Activated naive CD4-positive, alpha-beta T cell treated with anti-CD3 and anti-CD28 coated beads, Interleukin-2, amount 50 U/mL, for 16 hours (primary cell): ENCODE measurements around the gene HPS5.
"Not testable (repeated sequence)": the region's sequence is repeated elsewhere in the genome, so short reads cannot be mapped to it uniquely, and the experiment has no call there.

Experiments
- DNase-seq: peaks from one replicate; pipeline ENCODE4 v3.0.0-alpha.2; 2020

HPS5 gene

DNA sequence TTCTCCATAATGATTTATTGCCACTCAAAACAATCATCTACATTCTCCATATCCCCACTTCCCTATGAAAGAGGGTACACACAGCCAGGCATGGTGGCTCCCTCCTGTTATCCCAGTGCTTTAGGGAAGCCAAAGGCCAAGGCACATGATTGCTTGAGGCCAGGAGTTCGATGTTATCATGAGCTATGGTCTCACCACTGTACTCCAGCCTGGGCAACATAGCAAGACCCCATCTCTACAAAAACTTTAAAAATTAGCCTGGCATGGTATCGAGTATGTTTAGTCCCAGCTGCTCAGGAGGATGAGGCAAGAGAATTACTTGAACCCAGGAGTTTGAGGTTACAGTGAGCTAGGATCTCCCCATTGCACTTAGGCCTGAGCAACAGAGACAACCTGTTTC is 6.0 kb downstream of the HPS5 start:
- DNase-seq: no peak

DNA sequence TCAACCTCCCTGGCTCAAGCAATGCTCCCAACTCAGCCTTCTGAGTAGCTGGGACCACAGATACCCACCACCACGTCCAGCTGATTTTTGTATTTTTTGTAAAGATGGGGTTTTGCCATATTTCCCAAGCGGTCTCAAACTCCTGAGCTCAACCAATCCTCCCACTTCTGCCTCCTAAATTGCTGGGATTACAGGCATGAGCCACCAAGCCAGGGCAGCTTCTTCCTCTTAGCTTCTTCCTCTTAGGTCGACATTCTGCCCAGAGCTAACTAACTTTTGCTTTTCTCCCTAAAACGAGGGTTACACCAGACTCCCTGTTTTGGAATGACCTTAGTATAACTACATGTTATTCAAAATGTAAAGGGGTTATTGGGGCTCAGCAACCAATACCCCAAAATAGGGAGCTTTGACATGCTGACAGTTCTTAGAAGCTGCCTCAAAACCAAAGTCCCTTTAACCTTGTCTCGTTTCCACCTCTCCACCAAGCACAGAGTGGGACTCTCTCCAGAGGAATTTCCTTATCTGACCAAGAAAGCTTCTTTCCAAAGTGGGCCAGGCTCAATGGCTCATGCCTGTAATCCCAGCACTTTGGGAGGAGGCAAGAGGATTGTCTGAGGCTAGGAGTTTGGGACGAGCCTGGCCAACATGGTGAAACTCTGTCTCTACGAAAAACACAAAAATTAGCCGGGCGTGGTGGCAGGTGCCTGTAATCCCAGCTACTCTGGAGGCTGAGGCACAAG is 7.0 kb downstream of the HPS5 start:
- DNase-seq: no peak

DNA sequence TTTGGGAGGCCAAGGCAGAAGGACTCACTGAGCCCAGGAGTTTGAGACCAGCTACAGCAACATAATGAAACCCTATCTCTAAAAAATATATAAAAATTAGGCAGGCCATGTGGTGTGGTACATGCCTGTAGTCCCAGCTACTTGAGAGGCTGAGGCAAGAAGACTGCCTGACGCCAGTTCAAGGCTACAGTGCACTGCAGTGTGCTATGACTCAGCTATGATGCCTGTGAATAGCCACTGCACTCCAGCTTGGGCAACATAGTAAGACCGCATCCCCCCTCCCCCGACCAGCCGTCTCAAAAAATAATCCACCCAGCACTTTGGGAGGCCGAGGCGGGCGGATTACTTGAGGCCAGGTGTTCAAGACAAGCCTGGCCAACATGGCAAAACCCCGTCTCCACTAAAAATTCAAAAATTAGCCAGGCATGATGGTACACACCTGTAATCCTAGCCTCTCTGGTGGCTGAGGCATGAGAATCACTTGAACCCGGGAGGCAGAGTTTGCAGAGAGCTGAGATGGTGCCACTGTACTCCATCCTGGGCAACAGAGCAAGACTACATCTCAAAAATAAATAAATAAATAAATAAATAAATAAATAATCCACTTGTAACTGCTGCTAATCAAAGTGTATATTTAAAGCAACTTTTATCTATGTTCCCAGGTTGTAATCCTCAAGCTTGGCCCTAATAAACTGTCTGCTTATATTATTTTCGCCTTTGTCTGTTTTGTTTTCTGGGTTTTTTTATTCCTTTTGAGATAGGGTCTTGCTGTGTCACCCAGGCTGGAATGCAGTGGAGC is 7.8 kb downstream of the HPS5 start:
- no peak for DNase-seq

DNA sequence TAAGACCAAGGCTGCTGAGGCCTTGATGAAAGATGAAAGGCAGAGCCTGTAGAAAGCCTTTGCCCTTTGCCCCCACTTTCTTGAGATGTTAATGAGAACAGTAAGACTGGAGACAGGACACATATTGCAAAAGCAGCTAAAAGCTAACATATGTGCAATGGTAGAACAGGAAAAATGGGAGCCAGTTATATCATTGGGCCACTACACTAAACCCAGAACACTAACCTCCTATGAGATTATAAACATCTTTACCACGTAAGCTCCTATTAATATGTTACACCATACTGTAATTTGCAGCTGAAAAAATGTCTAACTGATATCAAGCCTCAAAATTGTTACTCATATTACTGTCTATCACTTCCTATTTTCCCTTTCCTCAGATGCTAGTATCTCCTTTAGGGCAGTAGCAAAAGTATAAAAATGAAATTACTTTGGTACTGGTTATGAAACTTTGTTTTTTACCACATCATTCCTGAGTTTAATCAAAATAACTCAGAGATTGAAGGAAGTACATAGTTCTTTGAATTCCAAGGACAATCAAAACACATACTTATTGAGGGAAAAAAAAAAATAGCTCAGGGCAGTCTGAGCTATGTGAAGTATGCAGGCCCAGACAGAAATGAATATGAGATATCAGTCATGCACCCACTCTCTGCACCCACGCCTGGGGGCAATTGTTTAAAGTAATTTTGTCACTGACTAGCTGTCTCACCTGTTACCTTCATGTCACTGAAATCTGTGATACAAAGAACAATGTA is 9.1 kb downstream of the HPS5 start:
- DNase-seq: no peak

DNA sequence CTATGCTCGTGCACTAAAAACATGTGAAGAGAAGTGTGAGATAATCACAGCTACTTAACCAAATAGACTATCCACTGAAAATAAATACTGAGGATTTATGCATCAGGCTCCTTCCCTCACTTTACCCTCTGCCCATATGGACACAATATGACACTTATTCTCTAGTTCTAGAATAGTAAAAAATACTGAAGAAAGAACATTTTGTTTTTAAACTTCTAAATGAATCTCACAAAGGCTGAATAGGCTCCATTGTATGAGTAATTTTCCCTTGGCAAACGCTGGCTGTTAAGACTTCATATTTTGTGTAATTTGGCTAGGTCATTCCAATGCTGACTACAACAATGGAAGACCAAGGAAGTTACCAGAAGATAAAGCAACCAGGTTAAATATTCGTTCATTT is 9.9 kb downstream of the HPS5 start:
- no peak for DNase-seq

DNA sequence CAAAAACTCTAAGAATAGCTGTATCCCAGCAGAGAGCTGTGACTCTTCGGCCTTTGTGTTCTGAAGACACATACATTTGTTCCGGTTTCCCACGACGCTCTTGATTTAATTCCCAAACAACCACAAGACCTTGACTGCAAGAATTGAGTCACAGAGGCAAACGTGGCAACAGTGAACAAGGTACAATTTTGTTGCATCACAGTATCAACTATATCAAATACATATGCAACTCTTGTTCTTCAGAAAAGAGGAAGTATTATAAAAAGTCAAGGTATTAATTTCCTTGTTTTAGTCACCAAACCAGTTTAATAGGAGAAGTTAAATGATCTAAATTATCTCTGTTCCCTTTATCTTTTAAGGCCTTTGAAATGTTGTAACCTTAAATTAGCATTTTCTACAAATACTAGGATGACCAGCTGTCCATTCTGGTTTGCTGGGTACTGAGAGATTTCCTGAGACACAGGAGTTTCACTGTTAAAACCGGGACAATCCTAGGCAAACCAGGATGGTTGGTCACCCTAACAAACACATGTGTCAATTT is 11.1 kb downstream of the HPS5 start:
- DNase-seq: no peak

DNA sequence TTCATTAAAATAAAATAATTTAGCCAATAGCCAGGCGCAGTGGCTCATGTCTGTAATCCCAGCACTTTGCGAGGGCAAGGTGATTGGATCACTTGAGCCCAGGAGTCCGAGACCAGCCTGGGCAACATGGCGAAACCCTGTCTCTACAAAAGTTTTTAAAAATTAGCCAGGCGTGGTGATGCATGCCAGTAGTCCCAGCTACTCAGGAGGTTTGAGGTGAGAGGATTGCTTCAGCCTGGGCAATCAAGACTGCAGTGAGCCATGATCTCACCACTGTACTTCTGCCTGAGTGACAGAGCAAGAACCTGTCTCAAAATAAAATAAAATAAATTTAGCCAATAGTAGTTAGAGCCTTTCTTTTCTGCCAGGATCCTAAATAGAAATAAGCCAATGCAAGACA is 12.2 kb downstream of the HPS5 start:
- DNase-seq: no peak

DNA sequence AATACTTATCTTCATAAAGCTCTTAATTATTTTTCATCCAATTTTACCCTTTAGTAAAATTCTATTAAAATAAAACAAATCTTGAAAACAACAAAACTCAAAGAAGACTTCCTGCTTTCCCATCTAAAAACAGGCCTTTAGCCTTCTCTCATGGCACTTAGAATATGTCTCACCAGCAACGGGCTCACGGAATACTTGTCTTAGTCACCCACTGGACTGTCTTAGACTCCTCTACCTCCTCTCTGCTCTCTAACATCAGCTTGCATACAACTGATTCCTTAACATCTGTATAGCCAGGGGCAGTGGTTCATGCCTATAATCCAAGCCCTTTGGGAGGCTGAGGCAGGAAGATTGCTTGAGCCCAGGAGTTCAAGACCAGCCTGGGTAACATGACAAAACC is 13.7 kb downstream of the HPS5 start:
- DNase-seq: no peak

DNA sequence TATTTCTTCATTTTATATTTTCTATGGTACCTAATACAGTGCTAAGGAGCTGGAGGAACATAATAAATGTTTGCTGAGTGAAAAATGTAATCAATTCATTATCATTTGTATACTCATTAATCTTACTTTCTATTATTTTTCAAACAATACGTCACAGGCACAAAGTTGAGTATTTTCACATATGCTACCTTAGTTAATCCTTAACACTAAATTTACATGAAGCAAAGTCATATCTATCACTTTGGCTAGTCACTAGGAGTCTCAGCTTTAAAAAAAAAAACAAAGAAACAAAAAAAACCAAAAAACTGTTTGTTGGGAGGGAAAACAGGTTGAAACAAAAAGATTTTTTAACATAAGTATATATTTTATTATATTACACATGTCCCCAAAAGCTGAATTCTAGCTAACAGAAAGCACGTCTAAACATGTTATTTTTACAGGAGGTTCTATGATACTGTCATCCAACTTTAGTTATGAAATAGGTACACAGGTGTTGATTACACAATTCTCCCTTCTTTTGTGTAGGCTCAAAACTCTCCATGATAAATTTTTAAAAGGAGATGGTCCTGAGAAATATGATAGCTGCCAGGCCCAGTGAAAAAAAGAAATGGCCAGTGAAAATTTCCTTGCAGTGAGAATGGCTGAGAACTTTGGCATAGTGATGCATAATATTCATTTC is 14.3 kb downstream of the HPS5 start:
- DNase-seq: no peak

DNA sequence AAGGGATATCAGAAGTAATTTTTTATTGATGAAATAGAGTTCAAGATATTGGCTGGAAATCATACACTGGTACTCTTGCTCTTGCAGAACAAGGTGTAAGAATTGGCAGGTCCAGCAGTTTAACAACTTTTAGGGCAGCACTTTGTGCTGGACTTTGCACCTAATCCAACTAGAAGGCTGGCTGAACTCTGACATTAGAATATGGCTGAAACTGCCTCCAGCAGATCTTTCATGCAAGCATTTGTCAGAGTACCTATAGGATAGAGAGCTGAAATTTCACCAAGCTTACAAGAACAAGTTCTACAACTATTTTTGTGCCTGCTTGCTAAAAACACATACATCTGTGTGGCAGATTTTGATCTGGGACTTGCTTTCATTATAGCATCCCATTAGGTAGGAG is 17.2 kb downstream of the HPS5 start:
- no peak for DNase-seq

DNA sequence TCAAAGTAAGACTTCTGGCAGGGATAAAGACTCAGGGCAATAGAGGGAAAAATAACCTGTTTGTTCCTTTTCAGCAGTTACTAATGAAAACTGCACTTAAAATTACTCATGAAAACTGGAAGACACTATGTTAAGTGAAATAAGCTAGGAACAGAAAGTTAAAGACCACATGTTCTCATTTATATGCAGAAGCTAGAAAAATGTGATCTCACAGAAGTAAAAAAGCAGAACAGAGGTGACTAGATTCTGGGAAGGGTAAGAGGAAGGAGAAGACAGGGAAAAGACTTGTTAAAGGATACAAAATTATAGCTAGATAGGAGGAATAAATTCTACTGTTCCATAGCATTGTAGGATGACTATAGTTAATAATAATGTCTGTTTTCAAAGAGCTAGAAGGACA is 22.2 kb downstream of the HPS5 start:
- no peak for DNase-seq

DNA sequence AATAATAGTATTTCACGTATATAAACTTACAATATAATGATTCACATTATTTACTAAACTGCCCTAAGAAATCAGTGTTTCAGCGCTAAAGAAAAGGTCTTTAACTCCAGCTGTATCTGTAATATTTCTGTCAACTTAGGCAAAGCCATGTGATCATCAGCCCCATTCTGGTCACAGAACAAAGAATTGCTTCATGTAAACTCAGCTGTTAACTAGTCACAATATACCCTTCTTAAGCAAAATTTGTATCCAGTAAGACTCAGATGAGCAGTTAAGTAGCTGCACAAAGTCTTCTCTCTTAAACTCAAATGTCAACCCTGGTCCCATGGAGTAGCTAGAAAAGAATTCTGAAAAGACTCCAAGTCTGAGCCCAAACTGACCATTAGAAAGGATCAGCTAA is 26.6 kb downstream of the HPS5 start:
- DNase-seq: no peak

DNA sequence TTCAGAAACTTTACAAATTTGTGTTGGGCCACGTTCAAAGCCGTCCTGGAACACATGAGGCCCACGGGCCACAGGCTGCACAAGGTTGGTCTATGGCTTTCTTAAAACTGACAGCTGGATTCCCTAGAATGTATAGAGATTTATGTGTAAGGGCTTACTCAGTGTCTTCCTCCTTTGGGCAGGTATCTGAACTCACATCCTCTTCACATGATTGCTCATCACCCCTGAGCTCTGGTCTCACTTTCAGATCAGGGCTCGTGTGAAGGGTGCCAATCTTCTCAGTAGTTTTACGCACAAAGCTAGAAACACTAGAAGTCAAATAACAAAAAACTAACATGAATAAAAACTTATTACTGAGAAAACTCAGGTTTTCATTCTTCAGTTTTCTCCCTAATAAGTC is 27.1 kb downstream of the HPS5 start:
- no peak for DNase-seq

DNA sequence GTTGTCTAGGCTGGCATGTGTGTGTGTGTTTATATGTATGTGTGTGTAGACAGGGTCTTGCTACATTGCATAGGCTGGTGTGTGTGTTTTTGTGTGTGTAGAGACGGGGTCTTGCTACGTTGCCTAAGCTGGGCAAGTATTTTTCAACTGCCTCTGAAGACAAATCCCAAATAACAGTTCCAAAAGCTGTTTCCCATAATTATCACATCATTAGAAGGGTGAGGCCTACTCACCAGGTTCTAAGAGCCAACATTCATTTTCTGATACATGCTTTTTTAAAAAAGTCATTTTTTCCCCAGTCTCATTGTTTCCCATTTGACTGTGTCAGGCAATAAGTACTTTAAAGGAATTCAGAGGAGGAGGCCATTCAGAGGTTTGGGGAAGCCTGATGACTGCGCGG is 33.0 kb downstream of the HPS5 start:
- no peak for DNase-seq

DNA sequence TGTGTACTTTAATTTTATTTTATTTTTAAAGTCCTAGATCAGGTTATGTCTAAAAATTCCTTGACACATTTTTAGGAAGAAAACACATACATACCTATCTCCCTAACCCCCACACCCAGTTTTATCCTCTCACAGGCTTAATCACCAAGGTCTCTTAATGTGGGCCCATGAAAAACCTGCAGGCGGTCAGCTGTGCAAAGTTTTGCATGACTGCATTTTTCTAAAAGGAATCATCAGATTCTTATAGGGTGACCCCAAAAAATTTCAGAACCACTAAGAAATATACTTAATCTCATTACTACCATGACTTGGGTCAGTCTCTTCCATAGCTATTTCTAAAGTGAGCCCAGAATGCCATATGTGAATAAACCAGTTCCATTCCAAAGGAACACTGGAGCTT is 36.1 kb downstream of the HPS5 start:
- DNase-seq: no peak

DNA sequence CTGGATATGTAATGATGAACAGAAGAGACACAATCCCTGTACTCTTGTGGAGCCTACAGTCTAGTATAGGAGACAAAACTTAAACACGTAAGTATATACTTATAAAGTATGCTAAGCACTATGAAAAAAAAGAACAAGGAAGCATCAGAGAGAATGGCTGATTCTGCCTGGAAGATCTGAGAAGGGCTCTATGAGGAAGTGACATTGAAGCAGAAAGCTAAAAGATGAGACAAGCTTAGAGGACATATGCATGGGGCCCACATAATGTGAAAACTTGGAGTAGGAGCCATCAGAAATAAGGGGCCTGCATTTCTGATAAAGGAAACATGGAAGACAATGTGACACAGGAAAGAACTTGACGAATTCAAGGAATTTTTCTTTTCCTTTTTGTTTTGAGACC is 39.3 kb downstream of the HPS5 start:
- no peak for DNase-seq

DNA sequence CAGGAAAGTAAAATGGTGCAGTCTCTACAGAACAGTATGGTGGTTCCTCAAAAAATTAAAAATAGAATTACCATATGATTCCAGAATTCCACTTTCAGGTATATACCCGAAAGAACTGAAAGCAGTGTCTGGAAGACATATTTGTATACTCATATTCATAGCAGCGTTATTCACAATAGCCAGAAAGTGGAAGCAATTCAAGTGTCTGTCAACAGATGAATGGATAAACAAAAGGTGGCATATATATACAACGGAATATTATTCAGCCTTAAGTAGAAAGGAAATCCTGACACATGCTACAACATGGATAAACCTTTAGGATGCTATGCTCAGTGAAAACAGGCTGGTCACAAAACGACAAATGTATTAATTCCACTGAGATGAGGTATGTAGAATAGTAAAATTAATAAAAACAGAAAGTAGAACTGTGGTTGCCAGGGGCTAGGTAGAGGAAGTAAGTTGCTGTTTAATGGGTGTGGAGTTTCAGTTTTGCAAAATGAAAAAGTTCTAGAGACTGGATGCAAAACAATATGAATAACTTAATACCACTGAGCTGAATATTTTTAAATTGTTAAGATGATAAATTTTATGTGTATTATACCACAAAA is 41.4 kb downstream of the HPS5 start:
- DNase-seq: no peak

DNA sequence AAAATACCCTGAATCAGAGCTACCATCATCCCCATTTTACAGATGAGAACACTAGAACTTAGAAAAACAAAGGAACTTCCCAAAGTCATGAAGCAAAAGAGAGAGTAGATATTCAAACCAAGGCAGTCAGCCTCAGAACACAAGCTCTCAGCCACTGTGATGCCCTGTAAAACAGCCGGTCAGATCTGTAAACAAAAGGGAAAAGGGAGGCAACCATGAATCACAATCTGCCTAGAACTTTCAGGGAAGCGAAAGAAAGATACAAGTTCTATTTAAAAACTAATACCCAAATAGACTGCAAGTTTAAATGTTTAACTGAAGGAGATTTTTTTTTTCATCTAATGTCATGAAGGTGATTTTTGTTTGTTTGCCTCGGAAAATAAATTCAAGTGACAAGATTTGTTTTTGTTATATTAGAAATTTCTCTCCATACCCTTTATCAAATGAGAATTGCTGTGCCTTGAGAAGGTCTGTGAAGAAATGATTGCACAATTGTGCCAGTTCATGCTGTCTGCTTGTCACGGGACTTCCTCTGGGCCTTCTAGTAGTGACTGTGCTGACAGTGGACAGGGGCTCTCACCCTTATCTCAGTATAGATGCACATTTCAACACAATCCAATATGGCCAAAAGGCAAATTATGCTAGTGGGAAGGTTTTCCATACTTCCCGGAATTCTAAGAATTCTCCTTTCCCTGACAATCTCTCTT is 44.2 kb downstream of the HPS5 start:
- DNase-seq: no peak

DNA sequence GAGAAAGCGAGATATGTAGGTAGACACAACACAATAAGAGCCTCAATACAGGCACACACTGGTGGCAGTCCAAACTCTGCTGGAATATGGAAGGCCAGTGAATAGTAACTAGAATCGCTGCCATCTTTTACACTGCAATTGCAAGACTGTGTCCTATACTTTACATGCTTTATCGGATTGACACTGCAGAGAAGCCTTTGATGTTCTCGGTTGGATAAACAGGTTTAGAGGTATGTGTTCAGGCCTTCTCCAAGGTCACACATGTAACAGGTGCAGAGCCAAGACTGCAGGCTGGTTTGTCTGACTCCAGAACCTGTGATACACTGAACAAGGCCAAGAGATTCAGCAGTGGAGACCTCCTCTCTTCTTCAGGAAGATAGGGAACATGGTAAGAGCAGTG is 50.7 kb downstream of the HPS5 start:
- DNase-seq: no peak

DNA sequence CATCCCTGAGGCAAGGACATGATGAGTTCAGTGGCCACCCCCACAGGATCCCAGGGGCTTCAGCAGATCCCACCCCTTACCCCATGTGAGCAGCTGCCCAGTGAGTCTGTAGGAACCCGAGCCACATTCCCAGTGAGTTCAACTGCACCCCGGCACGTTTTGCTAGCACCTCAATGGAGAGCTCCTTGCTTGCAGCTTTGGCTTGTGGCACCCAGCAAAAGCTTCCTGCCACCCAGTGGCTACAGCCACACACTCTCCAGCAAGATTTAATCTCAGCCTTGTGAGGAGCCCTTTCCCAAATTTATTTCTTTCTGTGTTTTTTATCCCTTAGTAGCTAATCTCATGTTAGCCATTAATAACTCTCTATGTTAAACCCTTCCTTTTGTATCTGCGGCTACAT is 51.8 kb downstream of the HPS5 start:
- no peak for DNase-seq

DNA sequence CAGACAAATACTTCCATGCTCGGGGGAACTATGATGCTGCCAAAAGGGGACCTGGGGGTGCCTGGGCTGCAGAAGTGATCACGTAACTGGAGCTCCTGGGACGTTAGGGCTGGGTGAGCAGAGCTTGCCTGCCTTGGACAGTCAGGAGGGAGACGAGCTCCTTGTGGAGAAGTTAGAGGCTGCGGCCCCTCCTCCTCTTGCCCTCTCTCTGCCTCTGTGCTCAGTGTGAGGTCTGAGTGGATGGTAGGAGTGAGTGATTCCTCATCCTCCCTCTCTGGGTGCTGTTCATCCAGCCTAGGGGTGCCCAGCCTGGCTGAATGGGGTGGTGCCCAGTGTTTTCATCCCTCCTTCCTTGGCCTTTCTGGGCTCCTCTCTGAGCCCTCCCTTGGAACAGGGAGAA is 52.7 kb downstream of the HPS5 start:
- DNase-seq: not testable (repeated sequence)
